Fibroblast of skin of right quadriceps (primary cell): ENCODE measurements around the gene APH1B.
"Not testable (repeated sequence)": the region's sequence is repeated elsewhere in the genome, so short reads cannot be mapped to it uniquely, and the experiment has no call there.

Experiments used
- DNase-seq: peaks from one replicate; pipeline ENCODE4 v3.0.0-alpha.2; 2013

The APH1B gene

GRCh38 chr15:63277038-63277892 lies at the start of gene APH1B:
APH1B (plus strand) TSS chr15:63277605; CDS start chr15:63277624, 19 bp downstream.
- peak; percentile 73 for DNase-seq

- no peak for DNase-seq
Measured at GRCh38 chr15:63227689-63228088, 49.7 kb upstream of the APH1B start.

GRCh38 chr15:63231206-63231605 lies 46.2 kb upstream of the APH1B start:
- DNase-seq = no peak

GRCh38 chr15:63231706-63232105 lies 45.7 kb upstream of the APH1B start:
- DNase-seq = no peak

- no peak for DNase-seq
Measured at GRCh38 chr15:63232405-63232804, 45.0 kb upstream of the APH1B start.

- no peak for DNase-seq
Measured at GRCh38 chr15:63232943-63233342, 44.5 kb upstream of the APH1B start.

GRCh38 chr15:63233667-63234423 lies 43.6 kb upstream of the APH1B start:
- DNase-seq = peak; percentile 78

GRCh38 chr15:63234451-63234870 lies 42.9 kb upstream of the APH1B start:
- peak; percentile 45 for DNase-seq

- DNase-seq = peak; percentile 94
Measured at GRCh38 chr15:63236272-63236671, 41.1 kb upstream of the APH1B start.

- DNase-seq = not testable (repeated sequence)
Measured at GRCh38 chr15:63237086-63237485, 40.3 kb upstream of the APH1B start.

- no peak for DNase-seq
Measured at GRCh38 chr15:63238171-63238570, 39.2 kb upstream of the APH1B start.

- DNase-seq = peak; percentile 90
Measured at GRCh38 chr15:63238796-63239195, 38.6 kb upstream of the APH1B start.

- DNase-seq = no peak
Measured at GRCh38 chr15:63240109-63240508, 37.3 kb upstream of the APH1B start.

- DNase-seq = no peak
Measured at GRCh38 chr15:63241316-63241715, 36.1 kb upstream of the APH1B start.

GRCh38 chr15:63243101-63243500 lies 34.3 kb upstream of the APH1B start:
- DNase-seq = no peak

GRCh38 chr15:63243776-63244175 lies 33.6 kb upstream of the APH1B start:
- DNase-seq = no peak

- peak; percentile 83 for DNase-seq
Measured at GRCh38 chr15:63244399-63244798, 33.0 kb upstream of the APH1B start.

GRCh38 chr15:63244976-63245645 lies 32.3 kb upstream of the APH1B start:
- DNase-seq = no peak

GRCh38 chr15:63246691-63247469 lies 30.5 kb upstream of the APH1B start:
- DNase-seq = peak; percentile 95

- peak; percentile 100 for DNase-seq
Measured at GRCh38 chr15:63250312-63250965, 27.0 kb upstream of the APH1B start.

- no peak for DNase-seq
Measured at GRCh38 chr15:63251701-63252100, 25.7 kb upstream of the APH1B start.

- DNase-seq = no peak
Measured at GRCh38 chr15:63252292-63252691, 25.1 kb upstream of the APH1B start.
